ENCODE results near the gene PCDH9. TPM values are rescaled to one million over a fixed set of nuclear protein-coding genes. Genes with fewer than 3 reads are reported as not detected.

PCDH9 gene
- total RNA-seq, 1 experiment from 2014 or later, result not detected

DNA sequence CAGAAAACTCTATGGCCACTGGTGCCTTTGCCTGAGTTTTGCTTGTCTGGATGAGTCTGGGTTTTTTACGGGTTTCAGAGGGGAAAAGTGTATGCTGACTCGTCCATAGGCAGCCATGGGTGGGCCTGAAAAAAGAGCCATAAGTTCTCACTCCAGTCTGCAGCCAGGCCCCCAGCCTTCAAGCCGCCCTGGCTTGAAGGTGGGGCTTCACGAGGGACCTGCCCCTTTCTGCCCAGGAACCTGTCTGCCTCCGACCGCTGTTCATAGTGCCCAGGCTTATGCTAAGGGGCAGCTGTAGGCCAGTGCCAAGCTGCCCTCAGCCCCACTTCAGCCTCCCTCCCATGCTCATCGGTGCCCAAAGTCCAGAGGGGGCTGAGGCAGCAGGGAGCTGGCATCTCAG is 385.2 kb downstream of the PCDH9 start:
- no peak for DNase-seq (ENCODE audit: low spot score)
- in situ Hi-C loops (cut with HindIII; ENCODE audit: low sequenced_read_pairs), result no loop called here

DNA sequence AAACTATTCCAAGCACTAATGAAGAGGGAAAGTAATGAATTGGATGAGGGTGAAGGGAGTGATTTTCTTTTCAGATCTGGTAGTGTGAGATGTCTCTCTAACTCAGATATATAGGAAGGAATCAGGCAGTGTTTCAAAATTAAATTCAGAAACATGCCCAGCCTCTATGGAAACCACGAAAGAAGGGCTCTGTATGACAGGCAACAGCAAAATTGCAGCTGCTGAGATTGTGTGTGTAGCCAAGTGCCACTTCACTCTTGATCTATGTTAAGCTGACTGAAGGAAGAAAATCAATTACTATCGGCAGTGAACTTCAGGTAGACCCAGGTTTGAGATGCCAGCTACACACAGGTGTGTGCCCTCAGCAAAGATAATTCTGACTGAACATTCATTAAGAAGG is 387.4 kb downstream of the PCDH9 start:
- in situ Hi-C loops (cut with HindIII; ENCODE audit: low sequenced_read_pairs), result no loop called here
- no peak for DNase-seq (ENCODE audit: low spot score)

DNA sequence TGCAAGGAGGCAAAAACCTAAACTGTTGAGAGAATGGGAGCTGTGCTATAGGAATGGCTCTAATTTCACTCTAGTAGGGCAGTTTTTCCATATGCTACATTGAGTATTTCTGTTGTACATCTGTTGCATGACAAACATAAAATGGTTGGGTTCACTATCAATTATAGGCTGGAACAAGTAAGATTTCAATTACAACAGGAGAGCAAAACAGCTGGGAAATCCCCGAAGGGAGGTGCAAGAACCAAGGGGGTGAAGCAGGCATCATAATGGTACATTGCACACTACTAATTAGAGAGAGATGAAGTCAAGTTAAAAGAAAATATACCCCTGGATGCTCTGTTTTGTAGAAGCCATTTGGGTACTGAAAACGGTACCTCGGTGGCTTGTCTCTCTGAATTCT is 389.5 kb downstream of the PCDH9 start:
- in situ Hi-C loops (cut with HindIII; ENCODE audit: low sequenced_read_pairs), result no loop called here
- no peak for DNase-seq (ENCODE audit: low spot score)

DNA sequence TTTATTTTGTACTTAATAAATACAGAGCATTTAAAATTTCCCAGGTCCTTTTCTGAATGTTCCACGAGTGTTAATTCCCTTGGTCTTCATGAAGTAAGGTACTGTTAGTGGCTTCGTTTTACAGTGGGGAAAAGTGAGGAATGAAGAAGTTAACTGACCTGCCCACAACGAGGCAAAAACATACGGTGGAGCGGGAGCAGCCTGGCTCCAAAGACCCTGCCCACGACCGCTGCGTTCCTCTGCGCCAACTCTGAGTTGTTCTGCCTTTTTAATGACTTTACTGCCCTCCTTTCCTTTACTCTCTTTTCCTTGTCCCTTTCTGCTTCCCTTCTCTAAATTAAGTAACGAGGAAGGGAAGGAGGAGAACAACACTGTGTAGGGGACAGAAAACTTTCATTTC is 392.9 kb downstream of the PCDH9 start:
- in situ Hi-C loops (cut with HindIII; ENCODE audit: low sequenced_read_pairs), result no loop called here
- peak; percentile 10 for DNase-seq (ENCODE audit: low spot score)

DNA sequence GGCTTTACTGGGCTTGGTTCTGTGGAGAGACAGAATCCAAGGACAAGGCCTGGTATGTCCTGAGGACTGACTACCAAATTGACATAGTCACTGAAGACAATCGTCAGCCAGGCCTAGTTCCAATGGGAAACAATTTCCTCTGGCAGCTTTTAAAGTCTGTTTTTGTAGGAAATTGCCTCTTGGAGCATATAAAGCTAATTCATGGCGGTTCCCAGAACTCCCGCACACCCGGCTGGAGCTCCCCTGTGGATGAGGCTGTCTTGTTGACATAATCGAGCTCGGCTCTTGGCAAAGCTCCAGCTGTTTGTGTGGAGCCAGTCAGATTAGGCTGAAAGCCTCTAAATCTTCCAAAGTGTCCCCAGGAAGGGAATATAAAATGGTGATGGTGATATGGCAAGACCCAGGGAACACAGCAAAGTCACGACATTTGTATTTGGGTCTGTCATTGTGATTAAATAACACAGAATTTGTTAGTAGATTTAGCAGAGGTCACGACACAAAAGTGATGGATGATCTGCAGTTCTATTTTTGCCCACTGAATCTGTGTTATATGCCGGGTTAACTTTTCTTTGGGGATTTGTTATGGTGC is 395.0 kb downstream of the PCDH9 start:
- peak; percentile 86 for DNase-seq (ENCODE audit: low spot score)
- in situ Hi-C loops (cut with HindIII; ENCODE audit: low sequenced_read_pairs), result no loop called here

DNA sequence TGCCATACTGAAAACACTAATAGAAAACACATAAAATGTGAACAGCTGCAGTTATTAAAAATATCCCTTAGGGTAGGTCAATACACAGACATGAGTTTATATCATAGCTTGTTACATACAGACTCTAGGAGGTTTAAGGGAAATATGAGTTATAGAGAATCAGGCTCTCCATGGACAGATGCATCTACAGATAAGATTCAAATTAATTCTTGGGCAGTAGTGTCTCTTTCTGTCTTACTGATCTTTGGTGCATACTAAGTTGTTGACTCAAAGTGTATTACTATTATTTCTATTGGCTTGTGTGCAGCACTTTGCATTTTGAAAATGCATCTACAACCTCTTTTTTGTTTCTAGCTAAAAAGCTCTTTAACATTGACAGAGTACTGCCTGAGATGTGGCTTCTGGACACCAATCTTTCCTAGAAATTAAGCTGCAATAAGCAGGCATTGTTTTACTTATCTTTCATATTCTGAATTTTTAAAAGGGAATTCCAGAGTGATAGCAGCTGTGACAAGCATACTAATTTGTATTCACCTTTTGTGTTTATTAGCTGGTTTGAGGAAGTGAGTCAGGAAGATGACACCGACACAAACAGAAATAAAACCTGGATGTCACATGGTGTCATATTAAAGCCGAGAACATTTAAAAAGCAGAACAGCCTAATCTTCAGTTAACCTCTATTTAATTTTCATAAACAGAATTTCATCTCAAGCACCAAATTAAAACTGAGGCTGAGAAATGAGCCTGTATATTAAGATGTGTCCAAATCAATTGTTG is 399.0 kb downstream of the PCDH9 start:
- no peak for DNase-seq (ENCODE audit: low spot score)
- in situ Hi-C loops (cut with HindIII; ENCODE audit: low sequenced_read_pairs), result no loop called here

DNA sequence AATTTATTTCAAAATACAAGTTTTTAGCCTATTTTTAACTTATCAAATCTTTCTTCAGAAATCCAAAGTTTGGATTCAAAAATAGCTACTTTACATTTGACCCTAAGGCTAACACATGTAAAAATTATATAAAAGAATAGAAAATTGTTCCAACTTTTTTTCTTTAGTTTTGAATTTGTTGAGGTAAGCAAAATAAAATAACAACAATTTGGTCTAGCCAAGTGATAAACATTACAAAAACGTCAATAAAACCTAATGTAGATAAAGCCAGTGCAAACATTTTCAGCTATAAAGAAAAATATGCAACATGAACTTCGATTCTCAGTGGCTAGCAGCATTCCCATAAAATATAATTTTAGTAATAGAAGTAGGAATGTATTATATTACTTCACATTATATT is 400.3 kb downstream of the PCDH9 start:
- in situ Hi-C loops (cut with HindIII; ENCODE audit: low sequenced_read_pairs), result no loop called here
- DNase-seq (ENCODE audit: low spot score), result no peak

DNA sequence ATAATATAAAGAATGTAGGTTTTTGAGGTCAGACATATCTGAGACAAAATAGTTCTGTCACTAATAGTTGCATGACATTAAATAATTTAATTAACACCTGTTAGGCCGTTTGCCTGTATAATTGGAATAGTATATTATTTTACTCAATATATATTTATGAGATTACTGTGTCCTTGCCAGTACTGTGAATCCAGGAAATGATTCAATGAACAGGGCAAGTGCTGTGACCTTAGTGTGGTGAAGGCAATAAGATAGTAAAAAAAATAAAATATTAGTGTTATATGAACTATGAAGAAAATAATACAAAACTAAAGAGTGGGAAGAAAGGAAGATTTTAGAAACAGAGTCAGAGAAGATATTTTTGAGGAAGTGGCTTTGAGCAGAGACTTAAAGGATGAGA is 403.7 kb downstream of the PCDH9 start:
- in situ Hi-C loops (cut with HindIII; ENCODE audit: low sequenced_read_pairs), result no loop called here
- no peak for DNase-seq (ENCODE audit: low spot score)

DNA sequence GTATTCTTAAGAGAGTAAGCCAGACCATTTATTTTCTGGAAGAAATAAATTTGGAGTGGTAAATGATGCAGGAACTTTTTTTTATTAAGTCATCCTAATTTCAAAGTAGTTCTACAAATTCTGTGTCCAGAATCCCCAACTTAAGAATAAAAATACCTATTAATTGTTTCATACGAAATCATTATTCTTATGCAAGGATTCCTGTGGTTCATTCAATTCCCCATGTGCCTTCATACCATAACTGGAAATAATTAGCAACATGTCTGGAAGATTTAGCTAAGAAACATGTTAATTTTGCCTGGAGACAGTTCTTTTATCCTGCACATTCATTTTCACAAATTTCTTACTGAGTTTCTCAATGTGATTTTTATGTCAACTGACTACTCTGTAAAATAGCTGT is 408.6 kb downstream of the PCDH9 start:
- in situ Hi-C loops (cut with HindIII; ENCODE audit: low sequenced_read_pairs), result no loop called here
- no peak for DNase-seq (ENCODE audit: low spot score)

DNA sequence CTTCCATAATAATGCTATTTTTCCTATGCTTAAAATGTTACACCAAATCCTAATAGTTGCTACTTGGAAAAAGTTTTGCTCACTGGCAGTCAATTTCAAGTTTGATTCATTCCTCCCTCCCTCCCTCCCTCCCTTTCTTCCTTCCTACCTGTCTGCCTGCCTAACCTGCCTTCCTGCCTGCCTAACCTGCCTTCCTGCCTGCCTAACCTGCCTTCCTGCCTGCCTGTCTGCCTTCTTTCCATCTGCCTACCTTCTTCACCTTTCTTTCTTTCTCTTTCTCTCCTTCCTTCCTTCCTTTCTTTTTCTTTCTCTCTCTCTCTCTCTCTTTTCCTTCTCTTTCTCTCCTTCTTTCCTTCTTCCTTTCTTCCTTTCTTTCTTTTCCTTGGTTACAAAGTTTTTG is 418.7 kb downstream of the PCDH9 start:
- DNase-seq (ENCODE audit: low spot score), result no peak
- in situ Hi-C loops (cut with HindIII; ENCODE audit: low sequenced_read_pairs), result no loop called here

DNA sequence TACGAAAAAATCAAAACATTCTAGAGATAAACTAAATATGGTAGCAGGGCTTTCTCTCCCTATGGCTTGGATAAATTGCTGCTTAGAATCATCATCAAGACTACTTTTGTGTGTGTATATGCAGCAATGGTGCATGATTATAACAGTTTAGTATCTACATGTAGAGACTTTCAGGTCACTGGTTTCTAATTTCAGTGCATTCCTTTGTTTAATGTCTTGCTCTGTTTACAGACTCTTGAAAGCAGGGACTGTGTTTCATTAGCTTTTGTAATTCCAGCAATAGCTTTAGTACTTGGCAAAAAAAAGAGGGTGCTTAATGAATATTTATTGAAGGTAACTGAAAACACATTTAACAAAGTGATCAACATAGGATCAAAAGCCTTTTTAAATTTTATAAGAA is 420.7 kb downstream of the PCDH9 start:
- in situ Hi-C loops (cut with HindIII; ENCODE audit: low sequenced_read_pairs), result no loop called here
- no peak for DNase-seq (ENCODE audit: low spot score)

DNA sequence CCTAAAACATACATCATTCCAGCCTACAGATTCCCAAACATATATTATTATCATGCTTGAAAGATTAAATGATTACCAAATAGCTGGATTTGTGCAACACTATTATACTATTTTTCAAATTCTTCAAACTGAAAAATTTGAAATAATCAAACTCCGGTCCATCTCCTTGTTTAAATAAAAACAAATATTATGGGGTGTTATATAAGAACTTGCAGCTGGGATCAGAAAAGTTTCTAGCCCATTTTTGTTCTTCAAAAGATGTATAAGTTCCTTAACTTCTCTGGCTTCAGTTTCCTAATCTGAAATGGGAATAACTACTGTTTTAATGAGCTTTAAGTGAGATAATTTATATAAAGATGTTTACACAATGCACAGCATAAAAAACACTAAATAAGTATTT is 422.9 kb downstream of the PCDH9 start:
- DNase-seq (ENCODE audit: low spot score), result no peak
- in situ Hi-C loops (cut with HindIII; ENCODE audit: low sequenced_read_pairs), result no loop called here

DNA sequence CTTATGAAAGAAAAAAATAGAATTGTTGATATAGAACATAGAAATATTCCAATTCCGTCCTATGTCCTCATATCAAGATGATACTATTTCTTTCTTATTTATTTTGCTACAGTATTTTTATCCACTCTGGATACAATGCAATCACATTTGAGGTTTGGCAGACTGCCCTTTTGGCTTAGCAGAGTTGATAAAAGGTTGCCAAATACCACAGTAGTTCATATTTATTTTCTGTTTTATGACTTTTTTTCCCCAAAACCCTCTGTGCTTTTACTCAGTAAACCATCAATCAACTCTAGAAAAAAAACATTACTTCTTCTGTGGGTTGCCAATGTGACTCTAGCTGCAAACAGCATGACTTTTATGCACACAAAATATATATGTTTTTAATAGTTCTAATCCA is 424.5 kb downstream of the PCDH9 start:
- DNase-seq (ENCODE audit: low spot score), result peak; percentile 50
- in situ Hi-C loops (cut with HindIII; ENCODE audit: low sequenced_read_pairs), result no loop called here

DNA sequence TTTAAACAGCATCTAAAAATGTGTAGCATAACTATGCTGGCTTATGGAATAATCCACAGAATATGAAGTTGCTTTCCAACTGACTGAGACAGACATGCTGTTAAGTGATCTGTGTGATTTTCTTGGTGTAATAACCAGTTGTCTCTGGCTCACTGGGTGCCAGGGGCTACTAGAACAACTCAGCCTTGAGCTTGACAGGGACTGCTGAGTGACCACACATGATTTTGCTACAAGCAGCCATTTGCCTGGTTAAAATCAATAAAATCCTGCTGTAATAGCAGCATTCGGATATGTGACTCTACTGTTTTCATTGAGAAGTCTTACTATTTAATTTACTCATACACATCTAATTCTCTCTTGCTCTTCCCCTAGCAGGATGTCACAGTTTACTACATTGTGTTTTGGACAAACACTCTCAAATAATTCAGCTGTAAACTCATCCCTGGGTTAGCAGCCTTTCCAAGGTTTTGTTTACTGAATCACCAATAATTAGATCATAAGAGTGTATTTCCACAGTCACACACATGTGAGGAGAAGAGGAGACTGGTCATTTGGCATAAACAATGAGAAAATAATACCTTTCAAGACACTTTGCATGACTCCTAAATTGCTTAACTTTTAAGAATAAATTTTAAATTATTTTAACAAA is 426.2 kb downstream of the PCDH9 start:
- in situ Hi-C loops (cut with HindIII; ENCODE audit: low sequenced_read_pairs), result no loop called here
- DNase-seq (ENCODE audit: low spot score), result peak; percentile 49

DNA sequence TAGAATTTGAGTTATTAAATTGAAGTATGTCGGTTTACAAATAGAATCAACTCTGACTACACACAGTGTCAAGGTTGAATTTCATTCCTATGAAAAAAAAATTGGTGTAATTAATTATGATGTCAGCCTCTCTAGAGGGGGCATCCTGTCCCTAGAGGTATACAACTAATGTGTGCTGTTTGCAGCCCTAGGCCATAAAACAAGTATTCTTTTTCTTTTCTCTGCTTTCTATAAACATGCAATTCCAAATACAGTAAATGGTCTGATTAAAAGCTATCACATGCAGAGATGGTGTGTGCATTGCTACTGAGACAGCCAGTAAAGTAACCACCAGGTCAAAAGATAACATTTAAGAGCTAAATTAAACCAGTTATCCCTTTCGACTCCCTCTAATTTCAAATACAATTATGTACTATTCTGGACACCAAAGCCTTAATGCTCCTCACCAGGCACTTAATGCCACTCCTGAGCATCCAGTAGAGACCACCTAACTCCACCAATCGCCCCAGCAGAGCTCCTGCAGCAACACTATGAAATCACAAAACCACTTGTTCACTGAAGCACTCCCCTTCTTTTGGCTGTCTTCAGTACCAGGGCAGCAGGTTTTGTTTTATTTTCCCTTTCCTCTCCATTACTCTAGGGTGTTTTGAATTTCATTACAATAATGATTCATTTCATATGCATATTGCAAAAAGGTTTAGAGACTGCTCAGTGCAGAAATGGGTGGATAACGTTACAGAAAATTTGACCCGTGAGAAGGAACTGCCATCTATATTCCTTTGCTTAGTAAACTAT is 426.9 kb downstream of the PCDH9 start:
- DNase-seq (ENCODE audit: low spot score), result no peak
- in situ Hi-C loops (cut with HindIII; ENCODE audit: low sequenced_read_pairs), result no loop called here

DNA sequence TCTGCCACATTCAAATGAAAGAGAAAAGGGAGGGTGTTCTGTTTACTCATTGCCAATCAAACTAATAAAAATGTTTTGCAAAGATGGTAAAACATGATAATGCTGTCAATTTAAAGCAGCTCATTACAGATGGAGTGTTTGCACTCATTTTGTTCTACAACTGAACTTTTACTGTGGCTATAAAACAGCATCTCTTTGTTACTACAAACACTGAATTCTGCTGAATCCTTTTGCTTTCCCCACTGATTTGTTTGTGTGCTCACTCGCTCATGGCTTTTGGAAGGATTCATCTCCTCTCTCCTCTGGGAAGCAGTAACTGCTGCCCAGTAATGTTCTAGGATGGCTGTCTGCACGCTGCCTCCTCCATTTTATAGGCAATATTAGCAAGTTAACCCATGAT is 434.5 kb downstream of the PCDH9 start:
- DNase-seq (ENCODE audit: low spot score), result peak; percentile 8
- in situ Hi-C loops (cut with HindIII; ENCODE audit: low sequenced_read_pairs), result no loop called here

DNA sequence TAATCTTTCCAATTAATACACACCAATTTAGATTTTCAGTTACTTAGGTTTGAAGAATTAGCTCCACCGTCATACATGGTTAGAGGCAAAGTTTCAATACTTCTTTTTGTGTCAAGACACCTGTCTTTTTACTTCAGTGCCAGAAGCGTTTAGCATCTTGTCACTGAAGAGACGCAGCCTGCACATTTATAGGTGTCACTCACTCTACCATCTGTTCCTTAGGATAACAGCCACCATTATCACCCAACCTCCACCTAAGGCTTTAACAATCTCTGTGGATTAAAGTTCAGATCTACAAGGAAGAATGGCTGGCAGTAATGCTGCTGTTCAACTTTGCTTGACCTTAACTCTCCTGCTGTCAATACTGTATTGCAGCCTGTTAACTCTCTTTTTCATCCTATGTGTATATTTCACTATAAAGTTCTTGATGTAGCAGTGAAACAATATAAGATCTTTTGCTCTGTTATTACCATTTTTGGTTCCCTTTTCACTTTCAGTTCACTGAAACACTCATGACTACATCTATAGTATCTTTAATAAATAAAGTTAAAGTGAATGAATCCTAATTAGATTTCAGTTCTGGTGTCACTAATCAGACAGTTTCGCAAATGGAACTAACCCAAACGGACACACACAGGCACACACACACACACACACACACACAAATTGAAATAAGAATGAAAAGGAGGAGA is 435.6 kb downstream of the PCDH9 start:
- DNase-seq (ENCODE audit: low spot score), result peak; percentile 9
- in situ Hi-C loops (cut with HindIII; ENCODE audit: low sequenced_read_pairs), result no loop called here

DNA sequence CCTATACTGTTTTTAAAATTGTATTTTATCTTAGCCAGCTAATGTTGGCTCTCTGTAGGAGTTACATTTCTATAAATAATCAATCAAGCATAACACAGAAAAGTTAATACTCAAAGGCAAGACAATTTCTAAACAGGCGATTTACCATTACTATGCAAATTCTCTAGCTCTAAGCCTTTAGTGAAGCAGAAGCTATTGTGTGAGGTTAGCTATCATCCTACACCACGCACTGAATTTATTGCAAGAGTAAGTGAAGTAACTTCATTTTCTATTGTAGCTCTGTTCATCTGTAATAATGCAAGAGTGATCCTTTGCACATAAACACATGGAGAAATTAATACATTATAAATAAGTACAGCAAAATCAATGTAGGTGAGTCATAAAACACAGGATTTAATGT is 439.3 kb downstream of the PCDH9 start:
- DNase-seq (ENCODE audit: low spot score), result no peak
- in situ Hi-C loops (cut with HindIII; ENCODE audit: low sequenced_read_pairs), result no loop called here

DNA sequence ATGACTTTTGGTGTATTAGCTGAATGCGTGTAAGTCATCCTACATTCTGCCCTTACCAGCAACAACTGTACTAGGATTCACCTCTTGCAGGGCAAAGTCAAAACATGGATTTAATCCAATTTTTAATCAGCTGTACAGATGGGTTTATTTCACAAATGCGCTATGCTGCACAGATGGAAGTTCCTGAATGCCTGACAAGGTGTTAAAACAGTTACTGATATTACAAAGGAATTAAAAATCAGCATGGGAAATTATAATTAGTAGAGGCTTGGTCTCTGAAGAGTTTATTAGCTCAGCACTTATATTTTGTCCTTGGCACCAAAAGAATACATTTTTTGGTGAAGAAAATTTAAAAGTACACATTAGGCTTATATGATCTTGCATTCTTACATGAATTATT is 448.9 kb downstream of the PCDH9 start:
- in situ Hi-C loops (cut with HindIII; ENCODE audit: low sequenced_read_pairs), result no loop called here
- no peak for DNase-seq (ENCODE audit: low spot score)

Data from G401 (cell line).